Measurements from ENCODE around the gene COLEC12. TPM values are rescaled to one million over a fixed set of nuclear protein-coding genes. Genes with fewer than 3 reads are reported as not detected.

COLEC12 gene
- polyA plus RNA-seq, 4 donors: 0.22 to 5.4 (median 2.0) TPM

GRCh38 chr18:267380-267687, 233.2 kb downstream of the COLEC12 start:
- Histone ChIP-seq H3K9me3 (ENCODE audit: control insufficient read depth in 2 of 2, insufficient read depth in 1 of 2, low read depth in 1 of 2, low read length in 1 of 2) (no peaks in the 10 kb centered on the region), H3K4me1 (ENCODE audit: control insufficient read depth in 3 of 3, insufficient read depth in 2 of 3, low read depth in 1 of 3, low read length in 2 of 3) (peaks cover 0 to 10% (median 5%) of the 10 kb centered on the region in 3 donors), H3K36me3 (ENCODE audit: control insufficient read depth in 3 of 3, insufficient read depth in 2 of 3, low read depth in 1 of 3, low read length in 3 of 3) (peaks cover 0 to 4% (median 0%) of the 10 kb centered on the region in 3 donors), H3K27me3 (ENCODE audit: control insufficient read depth in 3 of 3, insufficient read depth in 3 of 3, low read length in 3 of 3) (no peaks in the 10 kb centered on the region), H3K27ac (ENCODE audit: low read depth in 1 of 3, low read length in 2 of 3) (peak overlapping the region; percentile 69 to 96 (median 95)), H3K4me3 (ENCODE audit: low read depth in 1 of 3, low read length in 3 of 3) (peak overlapping the region; percentile 83 to 98 (median 95))
- FAIRE-seq: no peak
- DNase-seq: no peak
- WGBS, 3 donors: 0 to 1% (median 1%) methylated on average over 9 of the region's 9 CpGs

Other genes with a start within 250 kb of the COLEC12 start
- 10 to 100 TPM; 20.5 to 53.6 (median 23.5) TPM for gene THOC1, start 232.7 kb downstream of the COLEC12 start, polyA plus RNA-seq
- not detected for gene CETN1, start 79.7 kb upstream of the COLEC12 start, polyA plus RNA-seq
- under 1 TPM in 2 of 4 donors, not detected in 2; 0.13 to 0.64 TPM for gene CLUL1, start 96.3 kb upstream of the COLEC12 start, polyA plus RNA-seq
- 10 to 100 TPM in 2 of 4 donors, 1 to 10 TPM in 2; 6.2 to 74.6 (median 31.4) TPM for gene TYMS, start 157.0 kb upstream of the COLEC12 start, polyA plus RNA-seq
- gene ENOSF1, start 211.9 kb upstream of the COLEC12 start, polyA plus RNA-seq: 100 to 1,000 TPM in 1 of 4 donors, 10 to 100 TPM in 3; 35.4 to 327 (median 62.5) TPM

Data from small intestine (tissue), 7 donors.